ENCODE data around the gene TMEM239.
A peak's percentile ranks its signal among the peaks of the same experiment; 100 is the strongest.
"Not testable (repeated sequence)": the region's sequence is repeated elsewhere in the genome, so short reads cannot be mapped to it uniquely, and the experiment has no call there.

TMEM239 gene

DNA sequence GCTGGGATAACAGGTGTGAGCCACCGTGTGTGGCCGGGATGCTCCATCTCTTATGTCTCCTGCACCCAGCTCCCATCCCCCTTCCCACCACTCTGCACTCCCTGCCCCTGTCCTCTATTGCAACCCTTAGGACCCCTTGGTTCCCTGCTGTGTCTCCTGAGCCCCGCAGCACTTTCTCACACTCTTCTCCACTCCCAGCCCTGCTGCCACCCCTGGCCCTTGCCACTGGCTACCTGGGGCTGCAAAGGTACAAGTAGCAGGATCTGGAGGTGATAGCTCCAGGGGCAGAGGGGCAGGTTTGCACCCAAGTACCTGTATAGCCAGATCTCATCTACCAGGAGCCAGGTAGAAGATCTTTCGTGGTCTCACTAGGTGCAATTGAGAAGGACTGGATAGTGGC, 9.1 kb upstream of the TMEM239 start:
- no peak for ATAC-seq
- Mint-ChIP-seq H3K9me3 (peaks cover 1% of the 10 kb centered on the region), H3K4me3 (no peak overlapping the region), H3K27ac (no peak overlapping the region), H3K36me3 (no peaks in the 10 kb centered on the region), H3K27me3 (peaks cover 74% of the 10 kb centered on the region), H3K4me1 (no peaks in the 10 kb centered on the region)

DNA sequence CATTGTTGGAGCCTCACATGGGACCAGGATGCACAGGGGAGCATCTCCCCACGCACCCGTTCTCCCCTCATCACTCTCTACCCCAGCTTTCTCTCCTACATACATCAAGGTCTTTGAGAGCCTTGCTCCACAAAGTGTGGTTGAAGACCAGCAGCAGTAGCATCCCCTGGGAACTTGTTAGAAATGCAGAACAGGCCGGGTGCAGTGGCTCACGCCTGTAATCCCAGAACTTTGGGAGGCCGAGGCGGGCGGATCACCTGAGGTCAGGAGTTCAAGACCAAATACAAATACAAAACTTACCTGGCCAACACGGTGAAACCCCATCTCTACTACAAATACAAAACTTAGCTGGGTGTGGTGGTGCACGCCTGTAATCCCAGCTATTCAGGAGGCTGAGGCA, 8.2 kb upstream of the TMEM239 start:
- not testable (repeated sequence) for H3K36me3 Mint-ChIP-seq, H3K4me1 Mint-ChIP-seq, H3K4me3 Mint-ChIP-seq, ATAC-seq, H3K9me3 Mint-ChIP-seq, H3K27ac Mint-ChIP-seq
- H3K27me3 Mint-ChIP-seq: peaks cover 74% of the 10 kb centered on the region

DNA sequence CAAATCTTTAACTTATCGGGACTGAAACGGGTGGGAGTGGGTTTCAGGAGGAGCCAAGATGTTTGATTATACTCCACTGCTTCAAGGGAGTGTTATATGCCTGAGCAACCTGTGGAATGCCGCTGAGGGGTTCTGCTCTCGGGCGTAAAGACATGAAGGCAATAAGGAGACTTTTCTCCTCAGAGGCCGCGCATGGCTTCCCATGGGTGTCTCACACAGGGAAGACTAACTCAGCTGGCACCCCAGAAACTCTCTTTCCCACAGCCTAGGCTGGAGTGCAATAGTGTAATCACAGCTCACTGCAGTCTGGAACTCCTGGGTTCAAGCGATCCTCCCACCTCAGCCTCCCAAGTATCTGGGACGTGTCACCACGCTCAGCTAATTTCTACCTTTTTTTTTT, 6.5 kb upstream of the TMEM239 start:
- peaks cover 83% of the 10 kb centered on the region for H3K27me3 Mint-ChIP-seq

DNA sequence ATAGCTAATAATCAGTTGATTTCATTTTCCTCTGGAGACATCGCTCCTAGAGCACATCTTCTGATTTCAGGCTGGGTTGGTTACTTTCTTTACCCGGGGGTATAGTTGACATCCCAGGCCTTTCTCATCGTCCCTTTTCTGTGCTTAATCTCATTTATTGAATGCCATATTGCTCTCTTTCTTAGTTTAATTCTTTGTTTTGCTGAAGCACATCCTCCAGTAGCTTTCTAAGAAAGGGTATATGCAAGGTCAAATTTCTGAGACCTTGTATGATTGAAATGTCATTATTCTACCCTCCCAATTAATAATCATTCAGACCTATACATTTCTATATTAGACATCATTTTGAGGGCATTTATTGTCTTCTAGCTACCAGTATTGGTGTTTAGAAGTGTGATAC, 4.0 kb upstream of the TMEM239 start:
- no peak for ATAC-seq
- Mint-ChIP-seq H3K36me3 (no peaks in the 10 kb centered on the region), H3K9me3 (peaks cover 7% of the 10 kb centered on the region), H3K4me3 (no peak overlapping the region), H3K27ac (no peak overlapping the region), H3K4me1 (no peaks in the 10 kb centered on the region), H3K27me3 (peaks cover 85% of the 10 kb centered on the region)

More for the DNA sequence above, 6.5 kb upstream of the TMEM239 start:
- no peaks in the 10 kb centered on the region for H3K4me1 Mint-ChIP-seq
- H3K4me3 Mint-ChIP-seq: no peak overlapping the region
- peaks cover 7% of the 10 kb centered on the region for H3K9me3 Mint-ChIP-seq
- H3K27ac Mint-ChIP-seq: no peak overlapping the region
- no peaks in the 10 kb centered on the region for H3K36me3 Mint-ChIP-seq
- ATAC-seq: no peak

DNA sequence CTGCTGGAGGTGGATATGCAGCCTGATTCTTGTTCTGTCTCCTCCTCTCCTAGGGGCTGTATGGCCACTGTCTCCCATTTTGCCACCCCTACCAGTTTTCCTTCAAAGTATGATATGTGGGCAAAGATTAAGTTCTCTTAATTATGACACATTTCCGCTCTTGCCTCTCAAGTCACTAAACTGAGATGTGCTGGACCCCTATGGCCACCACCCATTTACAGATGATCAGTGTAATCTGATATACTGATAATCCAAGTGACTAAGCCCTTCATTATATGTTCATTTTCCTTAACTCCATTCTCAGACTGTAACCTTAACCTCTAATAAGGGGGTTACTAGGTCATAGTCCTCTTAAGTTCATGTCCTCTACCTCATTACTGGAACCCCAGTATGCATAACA, 2.1 kb upstream of the TMEM239 start:
- Mint-ChIP-seq H3K4me1 (no peaks in the 10 kb centered on the region), H3K27me3 (peaks cover 88% of the 10 kb centered on the region)

DNA sequence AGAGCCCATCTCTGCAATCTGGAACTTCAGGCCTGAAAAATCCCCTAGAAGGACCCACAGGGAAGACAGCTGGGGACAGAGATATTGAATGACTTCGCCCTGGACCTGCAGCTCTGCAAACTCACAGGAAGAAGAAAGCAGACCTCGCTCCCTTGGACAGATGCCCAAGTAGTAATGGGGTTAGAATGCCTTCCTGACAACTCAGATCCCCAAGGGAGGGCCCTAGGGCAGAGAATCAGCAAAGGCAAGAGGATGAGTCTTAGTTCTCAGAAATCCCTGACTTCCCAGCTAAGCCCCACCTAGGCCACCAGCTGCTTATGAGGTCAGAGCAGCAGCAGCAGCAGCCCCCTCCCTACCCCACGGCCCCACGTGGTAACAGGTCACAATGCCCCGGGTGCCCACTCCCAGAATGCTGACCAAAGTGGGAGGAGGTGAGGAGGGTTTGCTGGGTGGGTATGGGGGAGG, 1.5 kb upstream of the TMEM239 start, which contains the start of gene C20orf141:
Gene C20orf141 (plus strand): TSS at position 401 of the 465 bp plus-strand sequence. CDS start 198 bp downstream, outside the sequence.
- H3K27me3 Mint-ChIP-seq: peaks cover 89% of the 10 kb centered on the region
- no peak within 1 kb of the TSS for H3K4me3 Mint-ChIP-seq
- ATAC-seq: no peak
- H3K9me3 Mint-ChIP-seq: peaks cover 7% of the 10 kb centered on the region
- no peak within 1 kb of the TSS for H3K27ac Mint-ChIP-seq
- H3K36me3 Mint-ChIP-seq: no peaks in the 10 kb centered on the region
- H3K4me1 Mint-ChIP-seq: no peaks in the 10 kb centered on the region

More for the DNA sequence above, 2.1 kb upstream of the TMEM239 start:
- no peaks in the 10 kb centered on the region for H3K36me3 Mint-ChIP-seq
- H3K9me3 Mint-ChIP-seq: peaks cover 7% of the 10 kb centered on the region
- H3K27ac Mint-ChIP-seq: no peak overlapping the region
- H3K4me3 Mint-ChIP-seq: no peak overlapping the region
- no peak for ATAC-seq

DNA sequence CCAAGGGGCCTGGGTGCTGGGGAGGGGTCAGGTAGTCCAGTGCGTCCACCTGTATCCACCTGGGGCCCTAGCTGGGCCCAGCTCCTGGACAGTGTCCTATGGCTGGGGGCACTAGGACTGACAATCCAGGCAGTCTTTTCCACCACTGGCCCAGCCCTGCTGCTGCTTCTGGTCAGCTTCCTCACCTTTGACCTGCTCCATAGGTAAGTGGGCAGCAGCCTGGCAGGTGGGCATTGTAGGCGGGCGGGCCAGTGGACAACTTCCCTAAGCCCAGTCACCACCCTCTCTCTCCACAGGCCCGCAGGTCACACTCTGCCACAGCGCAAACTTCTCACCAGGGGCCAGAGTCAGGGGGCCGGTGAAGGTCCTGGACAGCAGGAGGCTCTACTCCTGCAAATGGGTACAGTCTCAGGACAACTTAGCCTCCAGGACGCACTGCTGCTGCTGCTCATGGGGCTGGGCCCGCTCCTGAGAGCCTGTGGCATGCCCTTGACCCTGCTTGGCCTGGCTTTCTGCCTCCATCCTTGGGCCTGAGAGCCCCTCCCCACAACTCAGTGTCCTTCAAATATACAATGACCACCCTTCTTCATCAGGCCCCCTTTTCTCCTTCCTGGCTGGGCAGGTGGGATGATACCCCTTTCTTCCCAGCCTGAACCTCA, 793 bp upstream of the TMEM239 start:
- H3K9me3 Mint-ChIP-seq: peaks cover 7% of the 10 kb centered on the region
- no peaks in the 10 kb centered on the region for H3K36me3 Mint-ChIP-seq
- H3K4me3 Mint-ChIP-seq: no peak overlapping the region
- ATAC-seq: no peak
- H3K27me3 Mint-ChIP-seq: peaks cover 96% of the 10 kb centered on the region
- H3K27ac Mint-ChIP-seq: no peak overlapping the region
- peaks cover 3% of the 10 kb centered on the region for H3K4me1 Mint-ChIP-seq

DNA sequence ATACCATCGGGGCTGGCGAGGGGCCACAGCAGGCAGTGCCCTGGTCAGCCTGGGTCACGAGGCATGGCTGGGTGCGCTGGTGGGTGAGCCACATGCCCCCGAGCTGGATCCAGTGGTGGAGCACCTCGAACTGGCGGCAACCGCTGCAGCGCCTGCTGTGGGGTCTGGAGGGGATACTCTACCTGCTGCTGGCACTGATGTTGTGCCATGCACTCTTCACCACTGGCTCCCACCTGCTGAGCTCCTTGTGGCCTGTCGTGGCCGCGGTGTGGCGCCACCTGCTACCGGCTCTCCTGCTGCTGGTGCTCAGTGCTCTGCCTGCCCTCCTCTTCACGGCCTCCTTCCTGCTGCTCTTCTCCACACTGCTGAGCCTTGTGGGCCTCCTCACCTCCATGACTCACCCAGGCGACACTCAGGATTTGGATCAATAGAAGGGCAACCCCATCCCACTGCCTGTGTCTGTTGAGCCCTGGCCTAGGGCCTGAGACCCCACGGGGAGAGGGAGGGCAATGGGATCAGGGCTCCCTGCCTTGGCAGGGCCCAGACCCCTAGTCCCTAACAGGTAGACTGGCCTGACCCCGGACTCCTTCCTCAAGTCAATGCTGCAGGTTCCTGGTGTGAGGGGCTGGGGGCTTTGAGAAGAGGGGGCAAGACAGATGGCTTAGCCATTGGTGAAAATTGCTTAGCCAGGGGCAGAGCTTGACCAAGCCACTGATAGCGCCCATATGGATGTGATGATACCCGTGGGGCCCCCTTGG, 598 bp downstream of the TMEM239 start:
- Mint-ChIP-seq H3K36me3 (no peaks in the 10 kb centered on the region), H3K9me3 (peaks cover 7% of the 10 kb centered on the region), H3K27me3 (peaks cover 96% of the 10 kb centered on the region), H3K27ac (no peak overlapping the region), H3K4me3 (no peak overlapping the region), H3K4me1 (peaks cover 8% of the 10 kb centered on the region)
- ATAC-seq: peak; percentile 25

DNA sequence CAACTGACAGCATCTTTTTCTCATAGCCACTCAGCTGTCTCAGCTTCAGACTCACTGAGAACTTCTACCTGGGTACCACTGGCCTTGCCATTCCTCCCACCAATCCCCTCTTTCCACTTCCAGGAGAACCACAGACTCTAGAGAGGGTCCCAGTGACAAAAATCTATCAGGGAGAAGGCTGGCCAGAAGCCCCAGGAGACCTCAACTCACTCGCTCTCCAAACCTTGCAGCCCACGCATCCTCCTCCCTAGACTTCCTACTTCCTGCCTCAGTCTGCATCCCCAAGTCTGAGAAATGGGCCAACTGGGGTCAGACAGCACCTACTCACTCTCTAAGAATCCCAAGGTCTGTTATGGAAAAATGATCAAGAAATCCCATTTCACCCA, 1.2 kb downstream of the TMEM239 start:
- Mint-ChIP-seq H3K27ac (no peak overlapping the region), H3K4me3 (no peak overlapping the region), H3K36me3 (no peaks in the 10 kb centered on the region), H3K27me3 (peaks cover 96% of the 10 kb centered on the region), H3K9me3 (peaks cover 3% of the 10 kb centered on the region), H3K4me1 (peaks cover 8% of the 10 kb centered on the region)
- ATAC-seq: no peak

DNA sequence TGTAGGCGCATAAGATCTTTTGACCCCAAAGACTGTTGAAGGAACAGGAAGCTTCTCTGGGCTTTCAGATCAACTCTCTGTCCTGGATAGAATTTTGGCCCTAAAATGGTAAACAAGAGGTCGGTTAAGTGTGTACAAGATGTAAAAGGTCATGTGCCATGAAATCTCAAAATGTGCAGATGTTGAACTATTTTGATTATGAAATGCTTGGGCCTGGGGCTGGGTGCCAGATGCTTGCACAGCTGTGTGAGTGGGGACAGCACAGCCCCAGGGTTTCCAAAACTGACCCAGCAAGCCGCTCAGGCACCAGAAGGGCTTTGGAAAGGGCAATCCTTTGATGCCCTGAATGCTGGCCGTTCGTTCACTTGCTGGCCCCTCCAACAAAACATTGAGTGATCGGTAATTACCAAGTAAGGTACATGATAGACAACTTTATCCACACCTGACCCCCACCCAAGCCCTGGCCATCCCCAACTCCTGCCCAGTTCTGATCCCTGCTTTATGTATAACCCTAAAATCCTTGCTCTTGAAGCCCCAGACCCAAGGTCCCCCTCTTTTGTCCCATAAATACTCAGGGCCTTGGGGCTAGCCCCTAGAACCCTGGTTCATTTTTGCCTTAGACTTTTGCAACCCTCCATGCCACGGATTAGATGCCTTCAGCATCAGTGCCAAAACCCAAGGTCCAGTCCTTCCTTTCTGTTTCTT, 1.9 kb downstream of the TMEM239 start:
- H3K27me3 Mint-ChIP-seq: peaks cover 89% of the 10 kb centered on the region

DNA sequence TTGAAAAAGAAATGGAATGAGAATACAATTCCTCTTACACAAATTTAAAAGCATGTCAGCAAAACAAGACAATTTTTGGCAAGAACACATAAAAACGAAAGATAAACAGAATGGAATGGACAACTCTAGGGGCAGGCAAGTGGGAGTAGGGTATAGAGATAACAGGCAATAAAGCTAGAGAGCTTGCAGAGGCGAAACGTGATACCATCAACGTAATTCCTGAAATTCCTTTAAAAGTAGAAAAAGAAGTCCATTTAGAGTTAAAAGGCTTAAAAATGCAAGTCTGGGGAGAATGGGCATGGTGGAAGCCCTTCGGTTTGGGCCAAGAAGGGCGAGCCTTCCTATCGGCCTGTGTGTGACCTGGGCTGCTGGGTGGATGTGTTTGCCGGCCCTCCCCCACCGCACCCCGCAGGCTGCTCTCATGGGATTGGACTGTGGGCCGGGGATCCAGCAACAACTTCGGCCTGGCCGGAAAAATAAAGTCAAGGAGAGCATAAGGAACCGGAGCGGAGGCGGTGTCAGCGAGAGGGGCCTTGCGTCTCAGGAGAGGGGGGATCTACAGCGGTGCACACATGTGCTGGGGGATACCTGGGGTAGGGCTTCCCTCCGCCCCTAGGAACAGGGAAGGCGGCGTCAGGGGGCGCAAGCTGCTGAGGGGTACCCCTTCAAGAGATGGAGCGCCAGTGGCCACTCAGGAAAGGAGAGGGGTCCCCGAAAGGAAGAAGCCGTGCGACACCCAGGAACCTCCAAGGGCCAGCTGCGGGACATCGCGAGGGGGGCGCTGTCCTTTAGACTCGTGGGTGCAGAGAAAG, 4.1 kb downstream of the TMEM239 start:
- Mint-ChIP-seq H3K27ac (no peak overlapping the region), H3K9me3 (no peaks in the 10 kb centered on the region), H3K36me3 (no peaks in the 10 kb centered on the region), H3K4me3 (no peak overlapping the region), H3K27me3 (peaks cover 68% of the 10 kb centered on the region), H3K4me1 (peaks cover 8% of the 10 kb centered on the region)
- ATAC-seq: no peak

More for the DNA sequence above, 1.9 kb downstream of the TMEM239 start:
- Mint-ChIP-seq H3K9me3 (no peaks in the 10 kb centered on the region), H3K36me3 (no peaks in the 10 kb centered on the region), H3K27ac (no peak overlapping the region), H3K4me3 (no peak overlapping the region), H3K4me1 (peaks cover 8% of the 10 kb centered on the region)
- ATAC-seq: no peak

DNA sequence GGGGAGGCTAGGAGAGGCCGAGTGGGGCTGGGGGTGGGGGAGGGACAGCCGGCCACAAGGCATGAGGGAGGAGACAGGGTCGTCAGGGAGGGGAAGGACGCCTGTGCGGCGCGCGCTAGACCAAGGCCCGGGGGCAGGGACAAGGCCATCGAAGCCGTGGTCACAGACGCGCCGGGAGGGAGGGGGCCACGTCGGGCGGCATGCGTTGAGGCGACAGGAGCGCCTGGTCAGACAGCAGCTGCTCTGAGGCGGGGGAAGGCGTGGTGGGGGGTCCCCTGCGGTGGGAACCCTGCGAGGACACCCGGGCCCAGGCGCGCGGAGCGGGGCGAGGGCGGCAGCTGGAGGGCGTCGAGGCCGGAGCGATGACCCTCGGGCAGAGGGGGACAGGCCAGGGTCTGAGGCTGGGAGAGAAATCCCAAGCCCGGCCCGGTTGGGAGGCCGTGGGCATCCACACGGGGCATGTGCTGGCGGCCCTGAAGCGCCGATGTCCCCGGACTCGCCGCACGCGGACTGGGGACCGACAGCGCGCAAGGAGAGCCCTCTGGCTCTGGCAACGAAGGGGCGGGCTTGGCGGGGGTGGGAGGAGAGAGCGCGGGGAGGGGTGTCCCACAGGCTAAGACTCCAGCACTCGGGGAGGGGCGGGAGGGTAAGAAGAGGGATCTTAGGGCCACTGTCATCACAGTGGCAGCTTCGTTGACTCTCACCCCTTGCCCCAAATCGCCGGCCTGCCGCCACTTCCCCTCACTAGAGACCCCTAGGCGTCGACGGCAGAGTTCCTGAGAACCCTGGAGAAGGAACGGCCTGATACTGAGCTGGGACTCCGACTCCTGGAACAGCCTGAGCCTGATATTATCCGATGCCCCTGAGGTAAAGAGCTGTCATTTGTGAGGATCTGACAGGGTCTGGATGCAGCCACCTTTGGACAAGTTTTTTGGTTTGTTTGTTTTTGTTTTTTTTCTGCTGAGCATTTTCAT, 5.0 kb downstream of the TMEM239 start:
- no peak overlapping the region for H3K4me3 Mint-ChIP-seq
- peaks cover 59% of the 10 kb centered on the region for H3K27me3 Mint-ChIP-seq

DNA sequence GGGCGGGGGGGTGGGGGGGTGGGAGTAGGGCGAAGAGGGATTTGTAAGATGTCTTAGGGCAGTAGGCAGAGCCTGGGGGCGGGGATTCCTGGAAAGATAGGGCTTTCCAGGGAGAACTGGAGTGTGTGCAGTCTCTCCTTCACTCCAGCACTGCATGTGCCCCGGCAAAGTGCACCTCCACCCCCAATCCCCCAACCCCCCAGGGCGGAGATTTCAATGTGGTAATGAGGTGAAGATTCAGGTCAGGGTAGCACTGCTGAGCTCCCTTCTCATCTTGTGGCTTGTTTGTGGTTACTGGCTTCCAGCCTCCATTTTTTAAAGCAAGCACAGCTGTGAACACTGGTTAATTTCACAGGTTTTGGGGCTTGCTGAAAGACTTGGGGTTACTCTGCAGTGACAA, 5.9 kb downstream of the TMEM239 start:
- no peaks in the 10 kb centered on the region for H3K36me3 Mint-ChIP-seq
- peaks cover 12% of the 10 kb centered on the region for H3K4me1 Mint-ChIP-seq
- no peak overlapping the region for H3K27ac Mint-ChIP-seq
- H3K4me3 Mint-ChIP-seq: no peak overlapping the region
- no peak for ATAC-seq
- no peaks in the 10 kb centered on the region for H3K9me3 Mint-ChIP-seq
- H3K27me3 Mint-ChIP-seq: peaks cover 56% of the 10 kb centered on the region

More for the DNA sequence above, 5.0 kb downstream of the TMEM239 start:
- peak; percentile 34 for ATAC-seq
- Mint-ChIP-seq H3K9me3 (no peaks in the 10 kb centered on the region), H3K4me1 (peaks cover 8% of the 10 kb centered on the region), H3K36me3 (no peaks in the 10 kb centered on the region), H3K27ac (no peak overlapping the region)

DNA sequence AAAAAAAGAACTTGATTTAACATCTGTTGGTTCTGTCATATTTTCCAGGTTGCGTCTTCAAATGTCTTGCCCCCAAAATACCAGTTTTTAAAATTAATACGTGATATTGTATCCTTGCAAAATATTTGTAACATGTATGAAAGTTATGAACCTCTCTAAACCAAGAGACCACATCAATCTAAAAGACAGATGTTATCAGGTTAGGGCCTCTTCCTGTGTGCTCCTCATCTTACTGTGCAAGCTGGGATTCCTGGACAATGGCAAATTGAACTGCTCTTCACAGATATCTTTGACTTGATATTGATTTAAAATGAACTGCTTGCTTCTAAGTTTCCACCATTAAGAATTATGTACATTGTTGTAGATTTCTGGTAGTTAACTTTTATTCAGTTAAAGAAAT, 9.6 kb downstream of the TMEM239 start:
- Mint-ChIP-seq H3K27ac (no peak overlapping the region), H3K9me3 (no peaks in the 10 kb centered on the region), H3K4me3 (no peak overlapping the region), H3K36me3 (no peaks in the 10 kb centered on the region), H3K27me3 (peaks cover 40% of the 10 kb centered on the region), H3K4me1 (peaks cover 5% of the 10 kb centered on the region)
- no peak for ATAC-seq
